Mesothelial cell of epicardium (in vitro differentiated cells): ENCODE measurements around the gene XPNPEP3. TPM values are rescaled to one million over a fixed set of nuclear protein-coding genes. Genes with fewer than 3 reads are reported as not detected.
A peak's percentile ranks its signal among the peaks of the same experiment; 100 is the strongest.

Source experiments
- DNase-seq, 2 experiments: peaks; one replicate each; pipeline ENCODE4 v3.0.0; 2021; ENCODE audit warnings: low spot score in 2 of 2; ENCODE audit not compliant: unreplicated experiment in 2 of 2
- H3K27ac Mint-ChIP-seq: 2 replicates; pipeline ENCODE4 v1.8.0; 2021; ENCODE audit warnings: mixed read lengths
- H3K27me3 Mint-ChIP-seq: 2 replicates; pipeline ENCODE4 v1.8.0; 2021; ENCODE audit warnings: low read depth, mixed read lengths
- H3K36me3 Mint-ChIP-seq: 2 replicates; pipeline ENCODE4 v1.8.0; 2021; ENCODE audit warnings: mixed read lengths
- H3K4me1 Mint-ChIP-seq: 2 replicates; pipeline ENCODE4 v1.8.0; 2021; ENCODE audit warnings: mixed read lengths
- H3K4me3 Mint-ChIP-seq: 2 replicates; pipeline ENCODE4 v1.8.0; 2021; ENCODE audit warnings: mild to moderate bottlenecking, moderate library complexity, mixed read lengths
- H3K9me3 Mint-ChIP-seq: 2 replicates; pipeline ENCODE4 v1.8.0; 2021; ENCODE audit warnings: mixed read lengths
- CTCF ChIP-seq: fragments of 200-600 bp; sonication (generic); IDR thresholded peaks from one replicate; pipeline ENCODE4 v1.5.0; 2021; ENCODE audit warnings: antibody characterized with exemption; ENCODE audit not compliant: unreplicated experiment
- total RNA-seq: library from RNA; stranded (reverse); gene quantifications from 3 replicates; pipeline ENCODE4 v1.2.1, GENCODE V29; 2021

Gene XPNPEP3
- total RNA-seq, 1 donor from 2014 or later: 21.2 TPM

GRCh38 chr22:40951795-40952605 lies 95.1 kb downstream of the XPNPEP3 start:
- H3K27me3 Mint-ChIP-seq: no peaks in the 10 kb centered on the region
- H3K36me3 Mint-ChIP-seq: peaks cover 9% of the 10 kb centered on the region
- no peak for TF ChIP-seq CTCF

GRCh38 chr22:40953471-40953870 lies 96.5 kb downstream of the XPNPEP3 start:
- no peaks in the 10 kb centered on the region for H3K9me3 Mint-ChIP-seq
- peaks cover 26% of the 10 kb centered on the region for H3K4me1 Mint-ChIP-seq
- peak overlapping the region; percentile 77 for H3K27ac Mint-ChIP-seq
- H3K4me3 Mint-ChIP-seq: peak overlapping the region; percentile 100
- DNase-seq: no peak
- peaks cover 12% of the 10 kb centered on the region for H3K36me3 Mint-ChIP-seq
- TF ChIP-seq CTCF: no peak
- no peaks in the 10 kb centered on the region for H3K27me3 Mint-ChIP-seq

More at GRCh38 chr22:40951795-40952605, 95.1 kb downstream of the XPNPEP3 start:
- Mint-ChIP-seq H3K9me3 (no peaks in the 10 kb centered on the region), H3K4me3 (peak overlapping the region; percentile 100), H3K27ac (peak overlapping the region; percentile 100), H3K4me1 (peaks cover 26% of the 10 kb centered on the region)
- no peak for DNase-seq

GRCh38 chr22:40954113-40954512 lies 97.2 kb downstream of the XPNPEP3 start:
- H3K4me3 Mint-ChIP-seq: peak overlapping the region; percentile 9
- no peaks in the 10 kb centered on the region for H3K27me3 Mint-ChIP-seq
- DNase-seq: no peak
- TF ChIP-seq CTCF: no peak
- peaks cover 26% of the 10 kb centered on the region for H3K4me1 Mint-ChIP-seq
- peak overlapping the region; percentile 77 for H3K27ac Mint-ChIP-seq
- H3K9me3 Mint-ChIP-seq: no peaks in the 10 kb centered on the region
- H3K36me3 Mint-ChIP-seq: peaks cover 13% of the 10 kb centered on the region

GRCh38 chr22:40955571-40955970 lies 98.6 kb downstream of the XPNPEP3 start:
- Mint-ChIP-seq H3K4me3 (no peak overlapping the region), H3K27ac (no peak overlapping the region), H3K9me3 (no peaks in the 10 kb centered on the region), H3K36me3 (peaks cover 17% of the 10 kb centered on the region), H3K4me1 (peaks cover 26% of the 10 kb centered on the region), H3K27me3 (no peaks in the 10 kb centered on the region)
- TF ChIP-seq CTCF: no peak
- DNase-seq: no peak

- Mint-ChIP-seq H3K4me1 (peaks cover 20% of the 10 kb centered on the region), H3K27ac (no peak overlapping the region), H3K27me3 (no peaks in the 10 kb centered on the region), H3K4me3 (no peak overlapping the region), H3K9me3 (no peaks in the 10 kb centered on the region), H3K36me3 (peaks cover 21% of the 10 kb centered on the region)
- TF ChIP-seq CTCF: no peak
- DNase-seq: no peak
Measured at GRCh38 chr22:40957601-40958000, 100.7 kb downstream of the XPNPEP3 start.
